K562 (cell line): Measurements from ENCODE around the gene ACO2. TPM values are rescaled to one million over a fixed set of nuclear protein-coding genes. Genes with fewer than 3 reads are reported as not detected.

Experiments used
- CTCFL ChIP-seq: IDR thresholded peaks from 2 replicates; pipeline ENCODE4 v1.6.1; 2011; ENCODE audit warnings: borderline replicate concordance, low read depth, mild to moderate bottlenecking, moderate library complexity, low read length; ENCODE audit not compliant: insufficient read depth, poor library complexity, severe bottlenecking
- ELF4 ChIP-seq: fragments of 450-650 bp; formaldehyde crosslinking; IDR thresholded peaks from 2 replicates; pipeline ENCODE4 v1.4.0; 2022; ENCODE audit warnings: missing genetic modification characterization
- LARP7 ChIP-seq: fragments of 450-650 bp; IDR thresholded peaks from 2 replicates; pipeline ENCODE4 v1.6.1; 2016
- LCOR ChIP-seq: sonication (generic); formaldehyde crosslinking; IDR thresholded peaks from 2 replicates; pipeline ENCODE4 v1.8.0; 2022; ENCODE audit warnings: mild to moderate bottlenecking, missing genetic modification reagents
- NFXL1 ChIP-seq: fragments of 450-650 bp; formaldehyde crosslinking; IDR thresholded peaks from 2 replicates; pipeline ENCODE4 v1.4.0; 2021; ENCODE audit warnings: mild to moderate bottlenecking
- RAD21 ChIP-seq, 2 experiments: fragments of 250-450 bp in 1 of 2; fragments of 450-650 bp in 1 of 2; sonication (Bioruptor Pico) in 1 of 2; formaldehyde crosslinking in 1 of 2; IDR thresholded peaks in 1 of 2; conservative IDR thresholded peaks in 1 of 2; 2 replicates each; pipeline versions ENCODE4 v1.4.0 to v1.8.0; 2020 to 2022; ENCODE audit warnings: mild to moderate bottlenecking in 2 of 2, moderate library complexity in 1 of 2
- RB1 ChIP-seq: fragments of 450-650 bp; IDR thresholded peaks from 2 replicates; pipeline ENCODE4 v1.6.1; 2017; ENCODE audit warnings: low read depth, mild to moderate bottlenecking
- THRAP3 ChIP-seq: fragments of 450-650 bp; IDR thresholded peaks from 2 replicates; pipeline ENCODE4 v1.6.1; 2016; ENCODE audit warnings: mild to moderate bottlenecking, inconsistent platforms, borderline replicate concordance
- TSC22D4 ChIP-seq: fragments of 450-650 bp; IDR thresholded peaks from 2 replicates; pipeline ENCODE4 v1.6.1; 2016; ENCODE audit warnings: missing genetic modification characterization, missing biosample characterization, control low read depth
- ZNF592 ChIP-seq: fragments of 450-650 bp; IDR thresholded peaks from 2 replicates; pipeline ENCODE4 v1.6.1; 2017; ENCODE audit warnings: antibody characterized with exemption, mild to moderate bottlenecking
- ZNF609 ChIP-seq: sonication (generic); formaldehyde crosslinking; IDR thresholded peaks from 2 replicates; pipeline ENCODE4 v1.8.1; 2023; ENCODE audit warnings: missing genetic modification reagents, mild to moderate bottlenecking, borderline replicate concordance
- ZNF699 ChIP-seq: fragments of 250-450 bp; sonication (Bioruptor Pico); IDR thresholded peaks from 2 replicates; pipeline ENCODE4 v1.8.0; 2021; ENCODE audit warnings: mild to moderate bottlenecking, moderate library complexity; ENCODE audit not compliant: insufficient replicate concordance
- polyA plus RNA-seq, 8 experiments: library from polyadenylated mRNA; depleted of rRNA in 4 of 8; stranded (reverse) in 5 of 8; unstranded in 3 of 8; fragments of >200 nt; fragmentation: Nextera tagmentation in 2 of 8; fragmentation: Illumina TruSeq in 1 of 8; extraction: Ambion mirVana in 2 of 8; extraction: Trizol in 1 of 8; gene quantifications; 2 replicates each; pipeline versions ENCODE4 v1.2.1 to v1.2.3, GENCODE V29; 2011 to 2014; ENCODE audit warnings: inconsistent platforms in 1 of 8, missing spikeins in 1 of 8
- total RNA-seq, 7 experiments: library from RNA; depleted of rRNA in 6 of 7; stranded (reverse); fragments of >200 nt in 6 of 7; fragmentation: Illumina TruSeq in 2 of 7; extraction: Trizol in 2 of 7; gene quantifications; 2 replicates each; pipeline versions ENCODE4 v1.2.1 to v1.2.3, GENCODE V29; 2011 to 2021; ENCODE audit warnings: low replicate concordance in 1 of 7
- TF ChIP-seq, protein P1 (sequence below): fragments of 450-650 bp; formaldehyde crosslinking; IDR thresholded peaks from 2 replicates; pipeline ENCODE4 v1.4.0; 2020; ENCODE audit warnings: mild to moderate bottlenecking, mixed read lengths

Gene ACO2
- total and polyA plus RNA-seq, 9 of the 15 experiments (the other 6 are each of a cell fraction or from before 2014, with no cell fraction given): 16.2 to 119 (median 43.2) TPM

- TF ChIP-seq ZNF699 (CRISPR knock-in tag) (no peak), RB1 (no peak), RAD21 (CRISPR knock-in tag; conservative IDR thresholded peaks at IDR 0.05 in 1 of 2, IDR thresholded peaks at IDR 0.05 in 1 of 2) (peak; percentile 45 to 68), ZNF592 (no peak), LCOR (CRISPR knock-in tag) (no peak), ELF4 (no peak), TSC22D4 (tag) (no peak), THRAP3 (no peak), ZNF609 (no peak), LARP7 (no peak), NFXL1 (CRISPR knock-in tag) (no peak), CTCFL (peak; percentile 7)
- TF ChIP-seq, protein P1, sequence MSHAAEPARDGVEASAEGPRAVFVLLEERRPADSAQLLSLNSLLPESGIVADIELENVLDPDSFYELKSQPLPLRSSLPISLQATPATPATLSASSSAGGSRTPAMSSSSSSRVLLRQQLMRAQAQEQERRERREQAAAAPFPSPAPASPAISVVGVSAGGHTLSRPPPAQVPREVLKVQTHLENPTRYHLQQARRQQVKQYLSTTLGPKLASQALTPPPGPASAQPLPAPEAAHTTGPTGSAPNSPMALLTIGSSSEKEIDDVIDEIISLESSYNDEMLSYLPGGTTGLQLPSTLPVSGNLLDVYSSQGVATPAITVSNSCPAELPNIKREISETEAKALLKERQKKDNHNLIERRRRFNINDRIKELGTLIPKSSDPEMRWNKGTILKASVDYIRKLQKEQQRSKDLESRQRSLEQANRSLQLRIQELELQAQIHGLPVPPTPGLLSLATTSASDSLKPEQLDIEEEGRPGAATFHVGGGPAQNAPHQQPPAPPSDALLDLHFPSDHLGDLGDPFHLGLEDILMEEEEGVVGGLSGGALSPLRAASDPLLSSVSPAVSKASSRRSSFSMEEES (CRISPR knock-in tag): no peak
Measured at GRCh38 chr22:41517172-41518047, 48.5 kb downstream of the ACO2 start (continued).
